HFFc6 (cell line): ENCODE data around the gene NTSR1. TPM values are rescaled to one million over a fixed set of nuclear protein-coding genes. Genes with fewer than 3 reads are reported as not detected.
A peak's percentile ranks its signal among the peaks of the same experiment; 100 is the strongest.

ENCODE experiments used
- DNase-seq: peaks from one replicate; pipeline ENCODE4 v3.0.0-alpha.2; 2018
- H3K27ac Mint-ChIP-seq: 2 replicates; pipeline ENCODE4 v1.8.0; 2020; ENCODE audit warnings: mild to moderate bottlenecking, mixed read lengths
- H3K27me3 Mint-ChIP-seq: 2 replicates; pipeline ENCODE4 v1.8.0; 2021; ENCODE audit warnings: mild to moderate bottlenecking, moderate library complexity, mixed read lengths; ENCODE audit not compliant: insufficient read depth
- H3K36me3 Mint-ChIP-seq: 2 replicates; pipeline ENCODE4 v1.8.0; 2021; ENCODE audit warnings: low read depth, mixed read lengths
- H3K4me1 Mint-ChIP-seq: 2 replicates; pipeline ENCODE4 v1.8.0; 2020; ENCODE audit warnings: low read depth, mixed read lengths
- H3K4me3 Mint-ChIP-seq: 2 replicates; pipeline ENCODE4 v1.8.0; 2020; ENCODE audit warnings: mild to moderate bottlenecking, moderate library complexity, mixed read lengths
- H3K9me3 Mint-ChIP-seq: 2 replicates; pipeline ENCODE4 v1.8.0; 2020; ENCODE audit warnings: mild to moderate bottlenecking, mixed read lengths
- long read RNA-seq: library from polyadenylated mRNA; unstranded; transcript quantifications from one replicate; pipeline ENCODE4 v2.0.0, GENCODE V29; 2019
- total RNA-seq, 6 experiments: library from RNA; stranded (reverse); fragmentation: NEBNext Ultra II Directional; extraction: Animal tissue kit (Norgen Biotek cat#: 25700); gene quantifications; 2 replicates in 1 of 6; 3 replicates in 5 of 6; pipeline ENCODE4 v1.2.3, GENCODE V29; 2021
- TF ChIP-seq, protein P1 (sequence below): fragments of 200-600 bp; sonication (generic); IDR thresholded peaks from 2 replicates; pipeline ENCODE4 v1.5.0; 2021; ENCODE audit warnings: antibody characterized with exemption, mild to moderate bottlenecking

NTSR1 gene
- total RNA-seq, result 1 to 10 TPM; 3.1 to 6.5 (median 5.6) TPM
- long read RNA-seq, partial matches to known transcripts, result 0 of 1 reads
- long read RNA-seq, other reads (novel, unspliced or antisense), result 1 of 1 reads

DNA sequence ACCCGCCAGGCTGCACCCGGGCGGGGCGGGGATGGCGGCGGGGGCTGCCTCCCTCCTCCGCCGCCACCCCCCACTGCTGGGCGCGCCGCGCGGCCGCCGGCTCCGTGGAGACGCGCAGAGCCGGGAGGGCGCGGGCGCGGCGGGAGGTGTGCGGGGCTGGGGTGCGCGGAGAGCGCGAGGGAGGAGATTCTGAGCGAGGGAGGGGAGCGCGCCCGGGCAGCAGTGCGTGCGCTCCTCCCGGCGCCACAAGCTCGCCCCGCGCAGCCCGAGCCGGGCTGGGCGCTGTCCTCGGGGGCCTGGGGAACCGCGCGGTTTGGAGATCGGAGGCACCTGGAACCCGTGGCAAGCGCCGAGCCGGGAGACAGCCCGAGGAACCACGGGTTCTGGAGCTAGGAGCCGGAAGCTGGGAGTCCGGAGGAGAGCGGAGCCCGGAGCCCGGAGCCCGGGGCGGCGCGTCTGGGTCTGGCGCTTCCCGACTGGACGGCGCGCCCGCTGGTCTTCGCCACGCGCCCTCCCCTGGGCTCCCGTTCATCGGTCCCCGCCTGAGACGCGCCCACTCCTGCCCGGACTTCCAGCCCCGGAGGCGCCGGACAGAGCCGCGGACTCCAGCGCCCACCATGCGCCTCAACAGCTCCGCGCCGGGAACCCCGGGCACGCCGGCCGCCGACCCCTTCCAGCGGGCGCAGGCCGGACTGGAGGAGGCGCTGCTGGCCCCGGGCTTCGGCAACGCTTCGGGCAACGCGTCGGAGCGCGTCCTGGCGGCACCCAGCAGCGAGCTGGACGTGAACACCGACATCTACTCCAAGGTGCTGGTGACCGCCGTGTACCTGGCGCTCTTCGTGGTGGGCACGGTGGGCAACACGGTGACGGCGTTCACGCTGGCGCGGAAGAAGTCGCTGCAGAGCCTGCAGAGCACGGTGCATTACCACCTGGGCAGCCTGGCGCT lies at the start of gene NTSR1:
NTSR1 (plus strand) TSS at position 246 of the 946 bp plus-strand sequence; CDS start at position 618, 372 bp downstream.
- TF ChIP-seq, protein P1, sequence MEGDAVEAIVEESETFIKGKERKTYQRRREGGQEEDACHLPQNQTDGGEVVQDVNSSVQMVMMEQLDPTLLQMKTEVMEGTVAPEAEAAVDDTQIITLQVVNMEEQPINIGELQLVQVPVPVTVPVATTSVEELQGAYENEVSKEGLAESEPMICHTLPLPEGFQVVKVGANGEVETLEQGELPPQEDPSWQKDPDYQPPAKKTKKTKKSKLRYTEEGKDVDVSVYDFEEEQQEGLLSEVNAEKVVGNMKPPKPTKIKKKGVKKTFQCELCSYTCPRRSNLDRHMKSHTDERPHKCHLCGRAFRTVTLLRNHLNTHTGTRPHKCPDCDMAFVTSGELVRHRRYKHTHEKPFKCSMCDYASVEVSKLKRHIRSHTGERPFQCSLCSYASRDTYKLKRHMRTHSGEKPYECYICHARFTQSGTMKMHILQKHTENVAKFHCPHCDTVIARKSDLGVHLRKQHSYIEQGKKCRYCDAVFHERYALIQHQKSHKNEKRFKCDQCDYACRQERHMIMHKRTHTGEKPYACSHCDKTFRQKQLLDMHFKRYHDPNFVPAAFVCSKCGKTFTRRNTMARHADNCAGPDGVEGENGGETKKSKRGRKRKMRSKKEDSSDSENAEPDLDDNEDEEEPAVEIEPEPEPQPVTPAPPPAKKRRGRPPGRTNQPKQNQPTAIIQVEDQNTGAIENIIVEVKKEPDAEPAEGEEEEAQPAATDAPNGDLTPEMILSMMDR, result no peak
- H3K36me3 Mint-ChIP-seq, result peaks cover 6% of the 10 kb centered on the region; the same call in 1 of the 2 replicates
- peaks cover 24% of the 10 kb centered on the region for H3K4me1 Mint-ChIP-seq
- H3K4me3 Mint-ChIP-seq, result peak within 1 kb of the TSS; percentile 54
- DNase-seq, result no peak
- H3K27ac Mint-ChIP-seq, result no peak within 1 kb of the TSS
- H3K9me3 Mint-ChIP-seq, result no peaks in the 10 kb centered on the region
- peaks cover 3% of the 10 kb centered on the region; the same call in 1 of the 2 replicates for H3K27me3 Mint-ChIP-seq

DNA sequence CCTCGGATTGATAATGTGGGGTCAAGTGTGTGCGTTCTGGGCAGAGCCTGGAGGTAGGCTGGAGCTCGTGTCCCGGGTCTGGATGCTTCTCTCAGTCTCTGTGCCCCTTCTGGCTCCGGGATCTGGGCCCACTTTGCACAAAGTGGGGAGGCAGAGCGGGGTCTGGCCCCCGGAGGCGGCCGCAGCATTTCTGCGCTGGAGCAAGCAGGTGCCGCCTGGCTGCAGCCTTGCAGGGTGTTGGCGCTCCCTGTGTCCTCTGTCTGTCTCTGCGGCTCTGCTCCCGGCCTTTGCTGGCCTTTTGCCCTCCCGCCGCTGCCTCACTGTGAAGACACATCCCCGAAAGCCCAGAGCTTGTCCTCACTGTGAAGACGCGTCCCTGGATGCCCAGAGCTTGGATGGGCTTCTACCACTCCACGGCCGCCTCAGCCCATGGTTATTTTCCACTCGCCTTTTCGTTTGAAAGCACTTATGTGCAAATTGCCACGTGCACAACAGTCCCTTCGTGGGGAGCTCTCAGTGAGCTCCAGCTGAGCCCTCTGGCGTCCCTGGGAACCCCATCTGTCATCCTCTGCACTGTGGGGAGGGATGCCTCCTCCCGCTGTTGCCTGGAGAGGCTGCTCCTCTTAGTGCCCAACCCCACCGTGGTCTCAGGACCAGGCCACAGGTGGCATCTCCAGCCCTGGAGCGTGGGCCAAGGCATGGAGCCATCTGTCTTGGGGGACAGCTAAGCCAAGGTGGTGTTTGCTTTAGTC lies 49.0 kb upstream of the NTSR1 start:
- H3K9me3 Mint-ChIP-seq, result no peaks in the 10 kb centered on the region
- TF ChIP-seq, protein P1, result no peak
- H3K36me3 Mint-ChIP-seq, result no peaks in the 10 kb centered on the region
- peaks cover 19% of the 10 kb centered on the region for H3K4me1 Mint-ChIP-seq
- no peak overlapping the region for H3K4me3 Mint-ChIP-seq
- no peaks in the 10 kb centered on the region; the same call in none of the 2 replicates for H3K27me3 Mint-ChIP-seq
- H3K27ac Mint-ChIP-seq, result no peak overlapping the region
- DNase-seq, result no peak

DNA sequence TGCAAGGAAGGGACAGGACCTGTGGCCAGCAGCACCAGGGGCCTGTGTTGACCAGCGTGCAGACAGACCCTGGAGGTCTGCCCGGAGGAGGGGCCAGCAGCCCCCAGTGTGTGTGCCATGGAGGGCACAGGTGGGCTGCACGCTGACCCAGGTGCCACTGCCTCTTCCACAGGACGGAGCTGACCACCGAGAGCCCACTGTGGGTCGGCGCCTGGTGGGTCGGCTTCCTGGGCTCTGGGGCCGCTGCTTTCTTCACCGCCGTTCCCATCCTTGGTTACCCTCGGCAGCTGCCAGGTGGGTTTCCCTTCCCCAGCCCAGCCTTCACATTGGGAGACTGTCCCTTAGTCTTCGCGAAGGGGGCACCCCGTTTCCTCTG lies 48.4 kb upstream of the NTSR1 start:
- H3K9me3 Mint-ChIP-seq, result no peaks in the 10 kb centered on the region
- H3K27me3 Mint-ChIP-seq, result no peaks in the 10 kb centered on the region; the same call in none of the 2 replicates
- H3K4me3 Mint-ChIP-seq, result no peak overlapping the region
- DNase-seq, result no peak
- TF ChIP-seq, protein P1, result no peak
- H3K27ac Mint-ChIP-seq, result no peak overlapping the region
- H3K4me1 Mint-ChIP-seq, result peaks cover 19% of the 10 kb centered on the region
- no peaks in the 10 kb centered on the region for H3K36me3 Mint-ChIP-seq

DNA sequence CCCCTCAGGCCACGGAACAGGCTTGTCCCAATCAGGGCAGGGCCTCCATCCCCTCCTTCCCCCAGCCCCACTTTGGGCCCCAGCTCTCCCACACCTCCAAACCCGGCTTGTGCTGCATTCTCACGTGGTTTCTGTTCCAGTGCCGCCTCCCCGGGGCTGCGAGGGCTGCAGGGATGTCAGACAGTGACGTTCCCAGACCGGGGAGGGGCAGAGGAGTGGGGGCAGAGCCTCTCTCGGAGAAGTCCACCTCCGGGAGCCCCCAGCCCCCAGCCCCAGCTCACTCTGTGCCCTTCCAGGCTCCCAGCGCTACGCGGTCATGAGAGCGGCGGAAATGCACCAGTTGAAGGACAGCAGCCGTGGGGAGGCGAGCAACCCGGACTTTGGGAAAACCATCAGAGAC lies 47.9 kb upstream of the NTSR1 start:
- H3K9me3 Mint-ChIP-seq, result no peaks in the 10 kb centered on the region
- H3K36me3 Mint-ChIP-seq, result no peaks in the 10 kb centered on the region
- H3K4me3 Mint-ChIP-seq, result no peak overlapping the region
- no peaks in the 10 kb centered on the region; the same call in none of the 2 replicates for H3K27me3 Mint-ChIP-seq
- H3K4me1 Mint-ChIP-seq, result peaks cover 19% of the 10 kb centered on the region
- no peak for DNase-seq
- TF ChIP-seq, protein P1, result no peak
- no peak overlapping the region for H3K27ac Mint-ChIP-seq

DNA sequence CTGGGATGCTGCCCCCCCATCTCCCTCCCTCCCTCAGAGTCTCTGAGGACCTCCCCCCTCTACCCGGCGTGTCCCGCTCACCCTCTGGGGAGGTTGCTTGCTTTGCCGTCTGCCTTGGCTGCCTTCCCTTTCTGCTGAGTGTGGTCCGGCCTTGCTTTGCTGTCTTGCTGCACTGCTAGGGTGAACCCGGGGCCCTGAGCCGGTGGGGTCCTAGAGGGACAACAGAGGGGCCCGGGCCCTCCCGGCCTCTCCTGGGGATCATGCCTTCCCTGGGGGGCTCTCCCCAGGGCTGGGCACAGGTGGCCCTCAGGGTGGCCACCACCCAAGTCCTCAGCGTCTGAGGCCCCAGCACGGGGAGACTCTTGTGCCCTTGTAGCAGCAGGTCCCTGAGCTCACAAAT lies 47.0 kb upstream of the NTSR1 start:
- DNase-seq, result no peak
- Mint-ChIP-seq H3K27me3 (no peaks in the 10 kb centered on the region; the same call in none of the 2 replicates), H3K4me3 (no peak overlapping the region), H3K9me3 (no peaks in the 10 kb centered on the region), H3K4me1 (peaks cover 19% of the 10 kb centered on the region), H3K27ac (peak overlapping the region; percentile 76), H3K36me3 (no peaks in the 10 kb centered on the region)
- TF ChIP-seq, protein P1, result no peak
